GM21360 (cell line): ENCODE results near the gene TLL1.

Experiments used
- ATAC-seq: cut with Tn5 transposase; IDR thresholded peaks from one replicate; pipeline ENCODE4 v1.9.1; 2021; ENCODE audit warnings: mild to moderate bottlenecking, moderate library complexity; ENCODE audit not compliant: unreplicated experiment

TLL1 gene

GRCh38 chr4:165970703-165971420 is 97.8 kb downstream of the TLL1 start:
- no peak for ATAC-seq

GRCh38 chr4:165971446-165971845 is 98.4 kb downstream of the TLL1 start:
- no peak for ATAC-seq

DNA sequence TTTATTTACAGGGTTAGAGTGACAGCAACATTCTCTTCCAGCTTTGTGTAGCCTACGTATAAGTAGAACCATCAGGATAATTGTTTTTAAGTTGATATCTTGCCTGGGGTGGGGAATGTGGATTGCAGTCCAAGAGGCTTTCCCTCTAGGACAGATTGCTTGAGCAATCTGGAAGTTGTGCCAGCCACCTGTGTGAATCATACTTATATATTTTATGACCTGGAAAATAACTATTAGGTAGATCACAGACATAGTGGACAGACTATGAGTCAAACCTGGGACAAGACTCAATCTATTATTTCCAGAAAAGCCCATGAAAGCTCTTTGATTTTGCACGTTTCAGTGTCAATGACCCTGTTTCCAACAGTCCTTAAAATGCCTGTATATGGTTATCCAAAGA is 98.9 kb downstream of the TLL1 start:
- ATAC-seq, result no peak

- ATAC-seq, result no peak
Observed at GRCh38 chr4:165972747-165973146, 99.7 kb downstream of the TLL1 start.

- no peak for ATAC-seq
Observed at GRCh38 chr4:165982934-165983333, 109.9 kb downstream of the TLL1 start.

DNA sequence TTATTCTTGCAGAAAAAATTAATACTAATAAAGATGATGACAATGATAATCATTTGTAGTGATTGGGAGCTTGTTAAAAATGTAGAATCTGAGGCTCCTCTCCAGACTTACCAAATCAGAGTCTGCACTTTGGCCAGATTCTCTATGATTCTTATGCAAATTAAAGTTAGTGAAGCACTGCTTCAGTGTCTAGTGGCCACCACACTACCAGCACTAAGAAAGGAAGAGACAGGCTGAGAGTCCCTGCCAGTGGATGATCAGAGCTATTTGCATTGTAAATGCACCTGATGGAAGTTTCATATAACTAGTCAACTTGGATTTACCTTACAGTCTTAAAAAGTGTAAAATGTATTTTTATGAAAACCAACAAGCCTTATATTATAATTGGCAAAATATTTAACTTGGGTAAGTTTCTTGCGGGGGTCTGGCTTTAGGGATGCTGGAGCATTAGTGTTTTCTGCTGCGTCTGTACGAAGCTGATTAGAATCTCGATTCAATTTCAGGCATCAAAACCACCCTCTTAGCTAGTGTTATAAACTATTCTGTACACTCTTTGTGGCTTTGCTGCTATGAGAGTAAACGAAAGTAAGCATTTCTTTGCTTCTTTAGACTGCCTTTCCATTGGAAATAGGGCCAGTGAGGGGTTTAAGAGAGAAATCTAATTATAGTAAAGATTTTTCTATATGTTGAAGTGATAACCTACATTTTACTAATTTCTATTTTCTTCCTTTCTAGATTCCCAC is 114.1 kb downstream of the TLL1 start:
- no peak for ATAC-seq

GRCh38 chr4:165991325-165992180 is 118.5 kb downstream of the TLL1 start:
- no peak for ATAC-seq

- no peak for ATAC-seq
Observed at GRCh38 chr4:165992283-165992682, 119.2 kb downstream of the TLL1 start.

GRCh38 chr4:165994701-165995100 is 121.7 kb downstream of the TLL1 start:
- ATAC-seq, result no peak

- no peak for ATAC-seq
Observed at GRCh38 chr4:166003811-166004210, 130.8 kb downstream of the TLL1 start.

DNA sequence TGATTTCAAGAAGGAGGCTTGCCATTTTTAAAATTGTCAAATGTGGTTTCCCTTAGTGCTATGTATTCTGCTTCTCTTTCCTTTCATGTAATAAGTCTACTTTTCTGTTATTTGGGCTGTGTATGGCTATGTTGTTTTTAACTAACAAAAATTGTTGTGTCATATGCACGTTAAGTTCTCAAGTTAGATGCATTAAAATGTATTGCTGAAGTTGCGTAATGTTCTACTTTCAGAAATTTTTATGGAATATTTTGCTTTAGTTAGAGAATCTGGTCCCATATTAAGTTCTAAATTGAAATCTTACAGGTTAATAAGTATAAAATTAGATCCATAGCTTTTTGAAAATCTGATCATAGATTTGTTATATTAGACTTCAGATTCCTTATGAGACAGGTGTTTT is 133.2 kb downstream of the TLL1 start:
- ATAC-seq, result no peak

DNA sequence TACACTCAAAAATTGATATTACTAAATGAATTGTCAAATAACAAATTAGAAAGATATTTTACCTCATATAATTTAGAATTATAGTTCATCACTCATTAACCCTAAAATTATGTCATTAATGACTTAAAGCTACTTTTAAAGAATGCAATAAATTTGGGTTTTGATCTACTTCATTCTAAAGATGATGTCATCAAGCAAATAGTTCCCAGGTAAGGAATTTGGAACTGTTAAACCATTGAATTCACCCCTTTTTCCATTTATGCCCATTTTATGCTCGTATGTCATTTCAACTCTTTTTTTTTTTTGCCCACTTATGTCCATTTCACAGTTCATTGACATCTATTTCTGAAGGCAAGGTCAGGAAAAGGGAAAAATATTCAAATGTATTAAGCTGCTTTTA is 135.5 kb downstream of the TLL1 start:
- ATAC-seq, result no peak

DNA sequence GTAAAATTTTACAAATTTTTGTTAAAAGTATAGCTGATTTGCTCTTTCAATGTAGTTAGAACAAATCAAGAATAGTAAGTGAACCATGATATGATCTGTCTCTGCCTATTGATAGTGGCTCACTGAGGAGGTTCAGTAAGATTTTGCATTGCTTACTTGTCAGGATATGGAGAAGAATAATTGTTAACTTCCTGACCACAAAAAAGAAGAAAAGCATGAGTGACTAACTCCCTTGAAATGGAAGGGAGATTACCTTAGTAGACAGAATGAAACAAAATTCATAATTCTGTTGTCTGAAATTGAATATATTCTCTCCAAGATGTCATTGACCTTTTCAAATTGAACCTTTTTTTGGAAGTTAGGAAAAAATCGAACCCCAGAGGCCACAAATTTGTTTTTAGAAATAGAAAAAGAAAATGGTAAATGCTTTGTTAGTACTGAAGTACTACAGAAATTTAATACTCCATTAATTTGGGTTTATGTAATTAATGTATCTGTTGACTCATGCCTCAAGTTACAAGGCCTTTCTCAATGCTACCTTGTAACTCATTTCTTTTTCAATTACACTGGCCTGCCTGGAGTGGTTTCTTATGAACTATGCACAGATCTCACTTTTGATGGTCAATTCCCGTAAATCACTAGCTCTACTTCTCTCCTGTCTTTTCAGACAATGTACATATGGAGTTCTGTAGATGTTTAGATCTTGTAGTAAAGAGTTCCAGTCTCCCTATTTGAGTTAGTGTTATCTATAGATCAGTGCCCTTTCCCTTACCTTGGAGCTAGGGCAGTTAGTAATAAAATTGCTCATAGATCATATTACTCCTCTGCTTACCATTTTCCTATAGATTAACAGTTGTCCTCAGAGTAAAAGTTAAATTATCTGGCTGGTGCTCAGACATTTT is 139.3 kb downstream of the TLL1 start:
- ATAC-seq, result no peak

DNA sequence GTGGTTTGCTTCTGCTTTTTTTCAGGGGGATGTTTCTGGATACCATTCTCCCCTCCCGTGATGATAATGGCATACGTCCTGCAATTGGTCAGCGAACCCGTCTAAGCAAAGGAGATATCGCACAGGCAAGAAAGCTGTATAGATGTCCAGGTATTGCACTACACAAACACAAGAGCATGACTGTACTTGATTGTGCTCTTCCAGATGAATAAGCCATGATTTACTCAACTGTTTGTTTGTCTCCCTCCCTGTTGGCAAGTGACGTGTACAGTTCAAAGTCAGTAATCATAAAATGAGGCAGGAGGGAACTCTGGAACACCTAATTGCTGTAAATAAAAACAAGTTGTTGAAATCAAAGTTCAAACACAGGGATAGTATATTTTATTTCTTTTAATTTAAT is 141.4 kb downstream of the TLL1 start:
- no peak for ATAC-seq

- ATAC-seq, result no peak
Observed at GRCh38 chr4:166017804-166018203, 144.8 kb downstream of the TLL1 start.

DNA sequence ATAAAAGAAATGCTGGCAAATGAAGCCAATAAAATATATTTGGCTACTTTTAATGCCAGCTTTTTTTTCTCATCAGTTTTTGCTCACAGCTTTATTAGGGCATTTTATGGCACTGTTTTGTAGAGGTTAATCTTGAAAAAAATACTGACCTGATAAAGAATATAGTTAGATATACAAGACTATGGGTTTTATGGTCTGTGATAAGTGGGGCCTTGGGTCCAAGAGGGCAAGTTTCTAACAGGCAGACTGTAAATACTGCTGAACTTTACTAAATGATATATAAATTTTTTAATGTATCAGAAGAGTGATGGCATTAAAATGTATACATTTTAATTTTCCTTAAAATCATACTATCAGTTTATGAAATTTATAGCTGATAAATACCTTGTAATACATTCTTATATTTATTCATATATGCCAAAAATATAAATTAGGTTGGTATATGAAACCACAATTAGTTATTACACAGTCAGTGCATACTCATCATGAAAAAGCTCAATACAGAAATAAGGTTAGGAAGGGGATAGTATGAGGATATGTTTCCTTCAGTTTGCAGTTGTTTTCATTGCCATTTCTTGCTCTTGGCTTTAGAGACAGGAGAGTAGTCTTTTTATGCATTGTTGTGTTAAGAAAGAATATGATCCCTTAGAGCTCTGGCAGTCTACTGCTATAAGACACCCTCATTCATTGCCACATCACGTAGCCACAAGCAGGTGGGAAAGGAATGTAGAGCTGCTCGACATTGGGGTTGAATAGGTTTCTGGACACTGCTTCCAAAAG is 146.6 kb downstream of the TLL1 start:
- no peak for ATAC-seq

- ATAC-seq, result no peak
Observed at GRCh38 chr4:166021617-166022016, 148.6 kb downstream of the TLL1 start.

DNA sequence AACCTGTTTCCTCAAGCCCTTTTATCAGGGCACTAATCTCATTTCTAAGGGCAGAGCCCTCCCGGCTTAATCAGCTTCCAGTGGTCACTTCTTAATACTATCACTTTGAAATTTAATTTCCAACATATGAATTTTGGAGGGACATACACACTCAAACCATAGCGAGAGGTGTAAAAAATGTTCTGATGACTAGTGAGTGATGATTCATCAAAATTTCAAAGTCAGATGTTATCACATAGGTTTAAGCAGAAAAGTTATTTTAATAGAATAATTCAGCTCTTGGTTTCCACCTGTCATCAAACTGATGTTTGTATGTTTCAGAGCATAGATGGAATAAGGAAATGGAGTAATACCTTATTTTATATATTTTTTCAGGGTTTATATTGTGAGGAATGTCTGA is 161.9 kb downstream of the TLL1 start:
- ATAC-seq, result no peak

- ATAC-seq, result no peak
Observed at GRCh38 chr4:166039822-166040221, 166.8 kb downstream of the TLL1 start.

DNA sequence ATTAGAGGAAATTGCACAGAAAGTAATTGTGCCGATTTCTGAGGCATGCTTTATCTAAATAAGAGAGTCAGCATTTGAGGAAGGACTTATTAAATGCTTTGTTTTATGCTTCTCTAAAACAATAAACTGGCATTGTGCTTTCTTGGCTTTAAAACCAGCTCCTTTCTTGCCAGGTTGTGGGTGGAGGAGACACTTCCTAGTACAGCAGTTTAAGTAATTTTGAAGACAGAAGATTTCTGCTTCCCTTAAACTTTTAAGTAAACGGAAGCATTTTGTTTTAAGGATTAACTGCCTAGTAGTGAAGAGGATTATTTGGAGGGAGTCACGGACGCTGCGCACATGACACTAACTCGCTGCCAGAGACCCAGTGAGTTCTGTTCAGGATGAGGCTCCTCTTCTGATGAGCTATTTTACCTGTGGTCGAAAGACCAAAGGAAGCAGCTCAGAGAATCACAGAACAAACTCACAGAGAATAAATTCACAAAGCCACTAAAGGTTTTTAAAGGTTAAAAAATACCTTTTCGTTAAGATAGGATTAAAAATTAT is 169.5 kb downstream of the TLL1 start:
- ATAC-seq, result no peak
